GM13976 (cell line): ENCODE results near the gene C1orf198.

Source experiments
- DNase-seq: peaks from one replicate; pipeline ENCODE4 v3.0.0; 2012; ENCODE audit warnings: low spot score
- CTCF ChIP-seq: IDR thresholded peaks from 2 replicates; pipeline ENCODE4 v1.5.1; 2012; ENCODE audit warnings: borderline replicate concordance, mild to moderate bottlenecking; ENCODE audit not compliant: insufficient read depth; ENCODE audit errors: extremely low read depth, missing control alignments, control extremely low read depth
- in situ Hi-C: fragments of 300-500 bp; cut with MboI; formaldehyde crosslinking; loops from one replicate; pipeline ENCODE4 v1.12.0; 2022; ENCODE audit warnings: low sequenced_read_pairs, mixed read lengths, inconsistent platforms; ENCODE audit not compliant: unreplicated experiment

C1orf198 gene

GRCh38 chr1:230909974-230910754, 41.8 kb upstream of the C1orf198 start:
- in situ Hi-C loops: no loop called here
- DNase-seq: no peak
- no peak for TF ChIP-seq CTCF

- DNase-seq: no peak
- in situ Hi-C loops: no loop called here
- TF ChIP-seq CTCF: no peak
These were observed 39.3 kb upstream of the C1orf198 start for GRCh38 chr1:230907472-230908205.

- in situ Hi-C loops: no loop called here
- TF ChIP-seq CTCF: no peak
- no peak for DNase-seq
These were observed 37.9 kb upstream of the C1orf198 start for GRCh38 chr1:230906226-230906625.

GRCh38 chr1:230905733-230906132, 37.4 kb upstream of the C1orf198 start:
- in situ Hi-C loops: no loop called here
- TF ChIP-seq CTCF: no peak
- DNase-seq: no peak

- no peak for TF ChIP-seq CTCF
- in situ Hi-C loops: no loop called here
- DNase-seq: no peak
These were observed 34.1 kb upstream of the C1orf198 start for GRCh38 chr1:230902349-230902923.

- DNase-seq: no peak
- in situ Hi-C loops: no loop called here
- TF ChIP-seq CTCF: no peak
These were observed 33.4 kb upstream of the C1orf198 start for GRCh38 chr1:230901671-230902070.
